Endothelial cell of umbilical vein (primary cell): Measurements from ENCODE around the gene PRAMEF12. TPM values are rescaled to one million over a fixed set of nuclear protein-coding genes. Genes with fewer than 3 reads are reported as not detected.

Experiments used
- BruUV-seq: library from RNA; stranded (reverse); fragments of 400-500 nt; replicated peaks from 2 replicates; lab custom pipeline; 2021; lab: Mats Ljungman, UMichigan
- CTCF ChIA-PET: fragments of 300-600, 350-600 bp; sonication (Branson Sonifier 250); formaldehyde crosslinking; loops from one replicate; lab custom pipeline; 2021; ENCODE audit warnings: antibody characterized with exemption, inconsistent platforms; lab: Charles Lee
- POLR2A ChIA-PET: fragments of 300-600, 350-600 bp; sonication (Branson Sonifier 250); formaldehyde crosslinking; loops from one replicate; lab custom pipeline; 2021; ENCODE audit warnings: antibody characterized with exemption, inconsistent platforms; lab: Charles Lee
- DNase-seq: peaks from one replicate; pipeline ENCODE4 v3.0.0-alpha.2; 2011; ENCODE audit warnings: low read depth, low spot score
- FAIRE-seq: peaks from 2 replicates; lab custom pipeline; 2011; peaks lifted over from hg19 to GRCh38; lab: Jason Lieb, UNC
- H2AFZ ChIP-seq: 2 replicates; pipeline ENCODE4 v1.6.0; 2012; ENCODE audit warnings: low read depth, low read length, control low read depth, inconsistent platforms
- H3K27ac ChIP-seq: 2 replicates; pipeline ENCODE4 v1.5.1; 2011; ENCODE audit warnings: low read depth, mild to moderate bottlenecking, control low read depth, low read length, moderate library complexity; ENCODE audit not compliant: insufficient read depth
- H3K27me3 ChIP-seq, 2 experiments: 2 replicates each; pipeline versions ENCODE4 v1.6.0 to v1.6.1; 2011; ENCODE audit warnings: low read length in 2 of 2, mixed read lengths in 1 of 2; ENCODE audit not compliant: control insufficient read depth in 2 of 2, insufficient read depth in 2 of 2
- H3K36me3 ChIP-seq, 2 experiments: 2 replicates in 1 of 2; 3 replicates in 1 of 2; pipeline ENCODE4 v1.5.1; 2011; ENCODE audit warnings: low read length in 2 of 2, mild to moderate bottlenecking in 1 of 2, moderate library complexity in 1 of 2; ENCODE audit not compliant: control insufficient read depth in 2 of 2, insufficient read depth in 2 of 2; ENCODE audit errors: extremely low read depth in 1 of 2
- H3K4me1 ChIP-seq: 3 replicates; pipeline ENCODE4 v1.5.1; 2011; ENCODE audit warnings: mild to moderate bottlenecking, low read length; ENCODE audit not compliant: control insufficient read depth, insufficient read depth; ENCODE audit errors: extremely low read depth
- H3K4me2 ChIP-seq: 2 replicates; pipeline ENCODE4 v1.6.1; 2011; ENCODE audit warnings: low read length, control low read depth, mixed read lengths; ENCODE audit not compliant: insufficient read depth
- H3K4me3 ChIP-seq, 3 experiments: fragments of 200-600 bp in 1 of 3; sonication (generic), shearing (Covaris generic) in 1 of 3; replicated peaks in 1 of 3; 2 replicates each; pipeline ENCODE4 v1.5.1; 2011 to 2016; ENCODE audit warnings: control low read depth in 3 of 3, low read length in 3 of 3, mild to moderate bottlenecking in 2 of 3, inconsistent platforms in 1 of 3, low read depth in 1 of 3, moderate library complexity in 1 of 3; ENCODE audit not compliant: insufficient read depth in 1 of 3
- H3K79me2 ChIP-seq: 2 replicates; pipeline ENCODE4 v1.6.0; 2012; ENCODE audit warnings: low read length, inconsistent platforms; ENCODE audit not compliant: control insufficient read depth, insufficient read depth
- H3K9ac ChIP-seq: replicated peaks from 2 replicates; pipeline ENCODE3; 2011; ENCODE audit warnings: low read length, control low read depth; ENCODE audit not compliant: insufficient read depth; ENCODE audit errors: extremely low read depth
- H3K9me1 ChIP-seq: replicated peaks from 3 replicates; pipeline ENCODE4 v1.6.0; 2011; ENCODE audit warnings: mild to moderate bottlenecking, low read length; ENCODE audit not compliant: control insufficient read depth, insufficient read depth; ENCODE audit errors: extremely low read depth
- H3K9me3 ChIP-seq: replicated peaks from 2 replicates; pipeline ENCODE4 v1.5.1; 2012; ENCODE audit warnings: low read length, inconsistent platforms; ENCODE audit not compliant: control insufficient read depth, insufficient read depth
- H4K20me1 ChIP-seq: replicated peaks from 2 replicates; pipeline ENCODE3; 2011; ENCODE audit warnings: mild to moderate bottlenecking, low read length; ENCODE audit not compliant: control insufficient read depth, insufficient read depth; ENCODE audit errors: extremely low read depth
- EZH2 ChIP-seq: IDR thresholded peaks from 2 replicates; pipeline ENCODE4 v1.6.1; 2012; ENCODE audit warnings: borderline replicate concordance, low read depth, mild to moderate bottlenecking, moderate library complexity, low read length, inconsistent platforms; ENCODE audit not compliant: severe bottlenecking
- FOS ChIP-seq: IDR thresholded peaks from 2 replicates; pipeline ENCODE4 v1.6.1; 2011; ENCODE audit warnings: mild to moderate bottlenecking, low read length, moderate library complexity, borderline replicate concordance; ENCODE audit not compliant: insufficient read depth
- GATA2 ChIP-seq: IDR thresholded peaks from 2 replicates; pipeline ENCODE4 v1.7.0; 2011; ENCODE audit warnings: low read depth, mild to moderate bottlenecking, moderate library complexity, mixed read lengths, low read length; ENCODE audit not compliant: insufficient read length, insufficient read depth
- JUN ChIP-seq: IDR thresholded peaks from 2 replicates; pipeline ENCODE4 v1.6.1; 2011; ENCODE audit warnings: borderline replicate concordance, low read depth; ENCODE audit not compliant: insufficient read length, insufficient read depth
- MYC ChIP-seq: IDR thresholded peaks from one replicate; pipeline ENCODE4 v1.6.1; 2011; ENCODE audit warnings: mild to moderate bottlenecking, low read depth, low read length
- POLR2A ChIP-seq: IDR thresholded peaks from 2 replicates; pipeline ENCODE4 v1.6.1; 2012; ENCODE audit warnings: low read depth, mild to moderate bottlenecking, control low read depth, low read length
- POLR2AphosphoS5 ChIP-seq: IDR thresholded peaks from 2 replicates; pipeline ENCODE4 v1.6.1; 2012; ENCODE audit warnings: low read depth, mild to moderate bottlenecking, control low read depth, low read length, moderate library complexity; ENCODE audit not compliant: insufficient read depth
- dilution Hi-C: fragments of 300-500 bp; cut with MboI; formaldehyde crosslinking; loops from one replicate; pipeline ENCODE4 v1.15.0; 2019; ENCODE audit warnings: low sequenced_read_pairs; ENCODE audit not compliant: extremely low pct_ligation_motif_present
- intact Hi-C: fragments of 100-400 bp; cut with micrococcal nuclease; formaldehyde crosslinking; loops from one replicate; pipeline ENCODE4 v1.10.0; 2022
- polyA plus RNA-seq, 4 experiments: library from polyadenylated mRNA; depleted of rRNA in 3 of 4; stranded (reverse) in 3 of 4; unstranded in 1 of 4; fragments of >200 nt; gene quantifications; 2 replicates each; pipeline versions ENCODE4 v1.2.1 to v1.2.3, GENCODE V29; 2011 to 2012; ENCODE audit warnings: missing spikeins in 1 of 4
- total RNA-seq: library from RNA; stranded (reverse); gene quantifications from 2 replicates; pipeline ENCODE4 v1.2.3, GENCODE V29; 2021
- TF ChIP-seq, protein P1 (sequence below): IDR thresholded peaks from 2 replicates; pipeline ENCODE4 v1.6.1; 2011; ENCODE audit not compliant: insufficient read depth, insufficient read length
- TF ChIP-seq, protein P2 (sequence below), 2 donors: IDR thresholded peaks; 1 replicate in 1 of 2; 2 replicates in 1 of 2; pipeline ENCODE4 v1.5.1; 2011; ENCODE audit warnings: low read length in 2 of 2, mild to moderate bottlenecking in 2 of 2, moderate library complexity in 2 of 2, control low read depth in 1 of 2, inconsistent platforms in 1 of 2, low read depth in 1 of 2; ENCODE audit not compliant: insufficient read depth in 1 of 2; ENCODE audit errors: extremely low read depth in 1 of 2

PRAMEF12 gene
- total and polyA plus RNA-seq, 2 donors (not counting 3 experiments of a cell fraction or from before 2014, with no cell fraction given), result not detected

DNA sequence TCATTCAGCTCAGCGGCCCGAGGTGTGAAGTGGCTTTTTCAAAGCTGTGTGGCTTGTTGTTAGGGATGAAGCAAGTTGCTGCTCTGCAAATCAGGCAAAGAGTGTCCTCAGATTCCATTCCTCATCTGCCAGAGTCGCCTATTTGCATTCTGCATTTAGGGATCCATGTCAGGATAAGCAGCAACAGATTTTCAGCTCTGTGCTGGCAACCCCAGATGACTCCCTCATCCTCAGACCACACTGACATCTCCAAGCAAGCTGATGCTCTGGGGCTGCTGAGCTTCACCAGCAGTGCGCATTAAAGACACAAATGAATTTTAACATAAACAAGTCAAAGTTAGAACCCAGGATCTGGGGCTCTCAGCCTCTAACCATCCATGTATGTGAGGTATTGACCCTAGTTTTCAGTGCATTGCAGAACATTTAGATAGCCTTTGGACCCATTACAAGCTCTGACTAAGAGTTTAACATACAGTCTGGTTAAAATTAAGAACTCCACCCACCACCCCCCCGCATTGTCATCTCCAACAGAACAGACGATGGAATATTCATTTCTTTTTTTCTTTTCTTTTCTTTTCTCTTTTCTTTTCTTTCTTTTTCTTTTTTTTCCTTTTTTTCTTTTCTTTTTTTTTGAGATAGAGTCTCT is 16.6 kb upstream of the PRAMEF12 start:
- H2AFZ ChIP-seq, result no peak overlapping the region

DNA sequence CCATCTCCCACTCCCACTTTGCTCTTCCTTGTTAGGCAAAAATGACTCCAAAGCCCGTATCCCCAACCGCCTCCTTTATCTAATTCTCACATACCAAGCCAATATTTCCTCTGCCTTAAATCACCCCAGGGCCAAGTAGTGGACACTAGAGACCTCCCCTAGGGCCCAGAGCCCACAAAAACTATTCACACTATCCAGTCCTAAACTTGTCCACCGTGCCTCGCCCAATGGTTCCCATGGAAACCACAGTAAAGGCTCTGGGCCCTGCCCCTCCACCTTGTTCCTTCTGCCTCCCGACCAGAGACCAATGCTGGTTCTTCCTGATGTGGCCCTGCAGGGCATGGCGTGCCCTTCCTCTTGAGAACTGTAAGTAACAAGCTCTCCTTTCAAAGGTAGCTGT is 15.7 kb upstream of the PRAMEF12 start:
- dilution Hi-C loops (no loop called here), intact Hi-C loops (no loop called here)
- Histone ChIP-seq H2AFZ (no peak overlapping the region), H3K9me1 (no peaks in the 10 kb centered on the region), H3K9me3 (no peaks in the 10 kb centered on the region), H3K4me1 (no peaks in the 10 kb centered on the region), H4K20me1 (no peaks in the 10 kb centered on the region), H3K4me3 (no peak overlapping the region), H3K27ac (no peak overlapping the region), H3K36me3 (no peaks in the 10 kb centered on the region), H3K27me3 (no peaks in the 10 kb centered on the region), H3K9ac (no peak overlapping the region), H3K4me2 (no peak overlapping the region), H3K79me2 (no peaks in the 10 kb centered on the region)
- no peak for DNase-seq
- BruUV-seq, result no TSS peak
- TF ChIP-seq MYC (no peak), FOS (no peak), JUN (no peak), GATA2 (no peak), EZH2 (no peak), POLR2A (no peak), POLR2AphosphoS5 (no peak)
- TF ChIP-seq, protein P1, sequence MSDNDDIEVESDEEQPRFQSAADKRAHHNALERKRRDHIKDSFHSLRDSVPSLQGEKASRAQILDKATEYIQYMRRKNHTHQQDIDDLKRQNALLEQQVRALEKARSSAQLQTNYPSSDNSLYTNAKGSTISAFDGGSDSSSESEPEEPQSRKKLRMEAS, result no peak
- TF ChIP-seq, protein P2, sequence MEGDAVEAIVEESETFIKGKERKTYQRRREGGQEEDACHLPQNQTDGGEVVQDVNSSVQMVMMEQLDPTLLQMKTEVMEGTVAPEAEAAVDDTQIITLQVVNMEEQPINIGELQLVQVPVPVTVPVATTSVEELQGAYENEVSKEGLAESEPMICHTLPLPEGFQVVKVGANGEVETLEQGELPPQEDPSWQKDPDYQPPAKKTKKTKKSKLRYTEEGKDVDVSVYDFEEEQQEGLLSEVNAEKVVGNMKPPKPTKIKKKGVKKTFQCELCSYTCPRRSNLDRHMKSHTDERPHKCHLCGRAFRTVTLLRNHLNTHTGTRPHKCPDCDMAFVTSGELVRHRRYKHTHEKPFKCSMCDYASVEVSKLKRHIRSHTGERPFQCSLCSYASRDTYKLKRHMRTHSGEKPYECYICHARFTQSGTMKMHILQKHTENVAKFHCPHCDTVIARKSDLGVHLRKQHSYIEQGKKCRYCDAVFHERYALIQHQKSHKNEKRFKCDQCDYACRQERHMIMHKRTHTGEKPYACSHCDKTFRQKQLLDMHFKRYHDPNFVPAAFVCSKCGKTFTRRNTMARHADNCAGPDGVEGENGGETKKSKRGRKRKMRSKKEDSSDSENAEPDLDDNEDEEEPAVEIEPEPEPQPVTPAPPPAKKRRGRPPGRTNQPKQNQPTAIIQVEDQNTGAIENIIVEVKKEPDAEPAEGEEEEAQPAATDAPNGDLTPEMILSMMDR (IDR thresholded peaks at IDR 0.05; ENCODE audit: extremely low read depth in 1 of 2, insufficient read depth in 1 of 2, low read depth in 1 of 2, low read length in 2 of 2), result no peak
- POLR2A ChIA-PET, result no interaction called here
- CTCF ChIA-PET, result no interaction called here
- FAIRE-seq, result no peak

More for the DNA sequence above, 16.6 kb upstream of the PRAMEF12 start:
- no peak for FAIRE-seq
- no peak overlapping the region for H3K4me3 ChIP-seq
- dilution Hi-C loops (no loop called here), intact Hi-C loops (no loop called here)
- ChIA-PET CTCF (no interaction called here), POLR2A (no interaction called here)
- no peaks in the 10 kb centered on the region for H3K27me3 ChIP-seq
- BruUV-seq, result no TSS peak
- H3K9ac ChIP-seq, result no peak overlapping the region
- H3K9me1 ChIP-seq, result no peaks in the 10 kb centered on the region
- TF ChIP-seq FOS (no peak), EZH2 (no peak)
- TF ChIP-seq, protein P2 (IDR thresholded peaks at IDR 0.05; ENCODE audit: extremely low read depth in 1 of 2, insufficient read depth in 1 of 2, low read depth in 1 of 2, low read length in 2 of 2), result no peak
- no peaks in the 10 kb centered on the region for H3K9me3 ChIP-seq
- DNase-seq, result no peak
- no peaks in the 10 kb centered on the region for H3K36me3 ChIP-seq
- no peaks in the 10 kb centered on the region for H4K20me1 ChIP-seq
- H3K4me2 ChIP-seq, result no peak overlapping the region
- no peak overlapping the region for H3K27ac ChIP-seq
- no peaks in the 10 kb centered on the region for H3K4me1 ChIP-seq
- no peaks in the 10 kb centered on the region for H3K79me2 ChIP-seq
